ENCODE measurements around the gene SEMA6C.

SEMA6C gene

GRCh38 chr1:151165281-151165737, 18.9 kb upstream of the SEMA6C start:
- peak in 1 of 2 donors; percentile 78 for DNase-seq
- peaks cover 14 to 53% (median 36%) of the 10 kb centered on the region in 3 donors for H3K36me3 ChIP-seq

DNA sequence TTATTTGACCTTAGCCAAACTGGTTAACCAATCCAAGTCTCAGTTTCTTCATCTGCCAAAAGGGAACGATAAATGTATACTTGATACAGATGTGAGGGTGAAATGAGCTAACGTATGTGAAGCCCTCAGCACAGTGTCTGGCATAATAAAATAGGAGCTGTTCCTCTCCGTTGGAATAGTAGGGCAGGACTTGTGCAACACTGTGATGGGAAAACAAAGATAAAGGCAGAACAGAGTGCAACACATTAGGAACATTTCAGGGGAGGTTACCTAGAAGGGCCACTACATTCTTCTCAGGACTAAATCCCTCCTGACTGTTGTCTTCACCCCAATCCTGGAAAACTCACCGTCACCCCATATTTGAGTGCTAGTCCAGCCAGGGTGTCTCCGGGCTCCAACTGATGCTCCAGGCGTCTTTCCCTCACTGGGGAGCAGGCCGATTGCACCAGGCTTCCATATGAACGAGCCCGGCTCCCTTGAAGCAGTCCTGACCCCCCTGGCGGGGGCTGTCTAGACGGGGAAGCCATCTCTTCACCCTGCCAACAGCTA, 18.4 kb upstream of the SEMA6C start:
- H3K4me1 ChIP-seq, result peaks cover 0 to 40% (median 17%) of the 10 kb centered on the region in 4 donors
- DNase-seq, result peak in 1 of 2 donors; percentile 83
- intact Hi-C loops (cut with DNase I; ENCODE audit: low total_unique reads), result no loop called here

More at GRCh38 chr1:151165281-151165737, 18.9 kb upstream of the SEMA6C start:
- H3K27me3 ChIP-seq, result no peaks in the 10 kb centered on the region
- intact Hi-C loops (cut with DNase I; ENCODE audit: low total_unique reads), result no loop called here
- H3K4me1 ChIP-seq, result peaks cover 0 to 39% (median 17%) of the 10 kb centered on the region in 4 donors
- peak overlapping the region; percentile 92 to 96 for H3K27ac ChIP-seq
- H3K9me3 ChIP-seq, result no peaks in the 10 kb centered on the region
- peak overlapping the region; percentile 67 to 76 for H3K4me3 ChIP-seq
- TF ChIP-seq, protein P1, sequence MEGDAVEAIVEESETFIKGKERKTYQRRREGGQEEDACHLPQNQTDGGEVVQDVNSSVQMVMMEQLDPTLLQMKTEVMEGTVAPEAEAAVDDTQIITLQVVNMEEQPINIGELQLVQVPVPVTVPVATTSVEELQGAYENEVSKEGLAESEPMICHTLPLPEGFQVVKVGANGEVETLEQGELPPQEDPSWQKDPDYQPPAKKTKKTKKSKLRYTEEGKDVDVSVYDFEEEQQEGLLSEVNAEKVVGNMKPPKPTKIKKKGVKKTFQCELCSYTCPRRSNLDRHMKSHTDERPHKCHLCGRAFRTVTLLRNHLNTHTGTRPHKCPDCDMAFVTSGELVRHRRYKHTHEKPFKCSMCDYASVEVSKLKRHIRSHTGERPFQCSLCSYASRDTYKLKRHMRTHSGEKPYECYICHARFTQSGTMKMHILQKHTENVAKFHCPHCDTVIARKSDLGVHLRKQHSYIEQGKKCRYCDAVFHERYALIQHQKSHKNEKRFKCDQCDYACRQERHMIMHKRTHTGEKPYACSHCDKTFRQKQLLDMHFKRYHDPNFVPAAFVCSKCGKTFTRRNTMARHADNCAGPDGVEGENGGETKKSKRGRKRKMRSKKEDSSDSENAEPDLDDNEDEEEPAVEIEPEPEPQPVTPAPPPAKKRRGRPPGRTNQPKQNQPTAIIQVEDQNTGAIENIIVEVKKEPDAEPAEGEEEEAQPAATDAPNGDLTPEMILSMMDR (IDR thresholded peaks at IDR 0.05), result no peak

GRCh38 chr1:151159373-151159772, 12.9 kb upstream of the SEMA6C start:
- intact Hi-C loops (cut with DNase I; ENCODE audit: low total_unique reads), result loop anchor here (5.0 to 10.0 kb wide), 2 partner anchors 57 to 135 kb away; no protein-coding TSS in a partner anchor
- DNase-seq, result no peak
- no peak overlapping the region for H3K4me3 ChIP-seq
- no peaks in the 10 kb centered on the region for H3K9me3 ChIP-seq
- H3K27me3 ChIP-seq, result no peaks in the 10 kb centered on the region
- H3K4me1 ChIP-seq, result peaks cover 0 to 23% (median 7%) of the 10 kb centered on the region in 4 donors
- TF ChIP-seq, protein P1 (IDR thresholded peaks at IDR 0.05), result no peak
- no peak overlapping the region for H3K27ac ChIP-seq
- H3K36me3 ChIP-seq, result peaks cover 13 to 58% (median 50%) of the 10 kb centered on the region in 3 donors

More for the DNA sequence above, 18.4 kb upstream of the SEMA6C start:
- Histone ChIP-seq H3K36me3 (peaks cover 11 to 53% (median 36%) of the 10 kb centered on the region in 3 donors), H3K27ac (peak overlapping the region; percentile 92 to 96), H3K4me3 (peak overlapping the region; percentile 67 to 76), H3K27me3 (no peaks in the 10 kb centered on the region), H3K9me3 (no peaks in the 10 kb centered on the region)
- TF ChIP-seq, protein P1 (IDR thresholded peaks at IDR 0.05), result peak in 1 of 2 experiments; percentile 1

DNA sequence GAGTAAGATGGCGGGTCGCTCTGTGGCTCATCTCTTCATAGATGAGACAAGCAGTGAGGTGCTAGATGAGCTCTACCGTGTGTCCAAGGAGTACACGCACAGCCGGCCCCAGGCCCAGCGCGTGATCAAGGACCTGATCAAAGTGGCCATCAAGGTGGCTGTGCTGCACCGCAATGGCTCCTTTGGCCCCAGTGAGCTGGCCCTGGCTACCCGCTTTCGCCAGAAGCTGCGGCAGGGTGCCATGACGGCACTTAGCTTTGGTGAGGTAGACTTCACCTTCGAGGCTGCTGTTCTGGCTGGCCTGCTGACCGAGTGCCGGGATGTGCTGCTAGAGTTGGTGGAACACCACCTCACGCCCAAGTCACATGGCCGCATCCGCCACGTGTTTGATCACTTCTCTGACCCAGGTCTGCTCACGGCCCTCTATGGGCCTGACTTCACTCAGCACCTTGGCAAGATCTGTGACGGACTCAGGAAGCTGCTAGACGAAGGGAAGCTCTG, 12.4 kb upstream of the SEMA6C start:
- H3K4me3 ChIP-seq, result no peak overlapping the region
- DNase-seq, result no peak
- H3K4me1 ChIP-seq, result peaks cover 0 to 17% (median 3%) of the 10 kb centered on the region in 4 donors
- H3K9me3 ChIP-seq, result no peaks in the 10 kb centered on the region
- H3K27ac ChIP-seq, result no peak overlapping the region
- H3K27me3 ChIP-seq, result no peaks in the 10 kb centered on the region
- H3K36me3 ChIP-seq, result peaks cover 13 to 63% (median 50%) of the 10 kb centered on the region in 3 donors
- intact Hi-C loops (cut with DNase I; ENCODE audit: low total_unique reads), result loop anchor here (5.0 to 10.0 kb wide), 2 partner anchors 56 to 134 kb away; no protein-coding TSS in a partner anchor
- TF ChIP-seq, protein P1 (IDR thresholded peaks at IDR 0.05), result no peak

DNA sequence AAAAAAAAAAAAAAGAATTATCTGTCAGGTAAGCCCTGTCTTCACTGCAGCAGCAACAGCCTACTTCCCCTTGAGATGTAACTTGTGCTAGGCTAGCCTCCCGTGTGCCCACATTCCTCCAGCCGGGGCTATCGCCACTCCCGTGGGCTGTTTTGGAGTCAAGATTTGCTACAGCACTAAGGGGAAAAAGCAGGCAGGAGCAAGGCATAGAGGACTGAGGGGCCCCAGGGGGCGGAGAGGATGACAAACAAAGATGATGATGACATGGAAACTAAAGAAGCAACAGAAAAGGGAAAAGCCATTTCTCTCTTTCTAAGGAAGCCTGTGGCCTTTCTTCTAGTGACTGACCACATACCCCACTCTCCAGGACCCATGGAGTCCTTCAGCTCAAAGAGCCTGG, 11.9 kb upstream of the SEMA6C start:
- H3K27ac ChIP-seq, result no peak overlapping the region
- no peak overlapping the region for H3K4me3 ChIP-seq
- TF ChIP-seq, protein P1 (IDR thresholded peaks at IDR 0.05), result no peak
- DNase-seq, result no peak
- H3K27me3 ChIP-seq, result no peaks in the 10 kb centered on the region
- H3K4me1 ChIP-seq, result peaks cover 0 to 12% (median under 1%) of the 10 kb centered on the region in 4 donors
- H3K9me3 ChIP-seq, result no peaks in the 10 kb centered on the region
- H3K36me3 ChIP-seq, result peaks cover 13 to 63% (median 50%) of the 10 kb centered on the region in 3 donors
- intact Hi-C loops (cut with DNase I; ENCODE audit: low total_unique reads), result loop anchor here (5.0 to 10.0 kb wide), 2 partner anchors 56 to 134 kb away; no protein-coding TSS in a partner anchor
